ENCODE data around the gene ACADVL.

DNA sequence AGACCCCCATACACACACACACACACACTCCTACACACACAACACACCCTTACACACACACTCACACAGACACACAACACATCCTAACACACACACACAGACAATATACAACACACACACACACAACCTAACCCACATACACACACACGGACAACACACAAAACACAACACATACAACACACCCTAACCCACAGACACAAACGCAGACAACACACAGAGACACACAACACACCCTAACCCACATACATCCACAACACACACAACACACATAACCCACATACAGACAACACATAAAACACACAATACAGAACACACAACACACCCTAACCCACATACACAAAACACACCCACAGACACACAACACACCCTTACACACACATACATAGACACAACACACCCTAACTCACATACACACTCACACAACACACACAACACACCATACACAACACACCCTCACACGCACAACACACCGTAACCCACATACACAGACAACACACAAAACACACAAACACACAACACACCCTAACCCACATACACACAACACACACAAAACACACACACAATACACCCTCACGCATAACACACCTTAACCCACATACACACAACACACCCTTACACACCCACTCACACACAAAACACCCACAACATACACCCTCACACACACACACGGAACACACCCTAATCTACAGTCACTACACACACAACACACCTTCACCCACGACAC is 45.0 kb upstream of the ACADVL start:
- TF ChIP-seq, protein P1, sequence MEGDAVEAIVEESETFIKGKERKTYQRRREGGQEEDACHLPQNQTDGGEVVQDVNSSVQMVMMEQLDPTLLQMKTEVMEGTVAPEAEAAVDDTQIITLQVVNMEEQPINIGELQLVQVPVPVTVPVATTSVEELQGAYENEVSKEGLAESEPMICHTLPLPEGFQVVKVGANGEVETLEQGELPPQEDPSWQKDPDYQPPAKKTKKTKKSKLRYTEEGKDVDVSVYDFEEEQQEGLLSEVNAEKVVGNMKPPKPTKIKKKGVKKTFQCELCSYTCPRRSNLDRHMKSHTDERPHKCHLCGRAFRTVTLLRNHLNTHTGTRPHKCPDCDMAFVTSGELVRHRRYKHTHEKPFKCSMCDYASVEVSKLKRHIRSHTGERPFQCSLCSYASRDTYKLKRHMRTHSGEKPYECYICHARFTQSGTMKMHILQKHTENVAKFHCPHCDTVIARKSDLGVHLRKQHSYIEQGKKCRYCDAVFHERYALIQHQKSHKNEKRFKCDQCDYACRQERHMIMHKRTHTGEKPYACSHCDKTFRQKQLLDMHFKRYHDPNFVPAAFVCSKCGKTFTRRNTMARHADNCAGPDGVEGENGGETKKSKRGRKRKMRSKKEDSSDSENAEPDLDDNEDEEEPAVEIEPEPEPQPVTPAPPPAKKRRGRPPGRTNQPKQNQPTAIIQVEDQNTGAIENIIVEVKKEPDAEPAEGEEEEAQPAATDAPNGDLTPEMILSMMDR (IDR thresholded peaks at IDR 0.05 in 8 of 11, conservative IDR thresholded peaks at IDR 0.05 in 3 of 11) = no peak
- TF ChIP-seq POLR2A (IDR thresholded peaks at IDR 0.05) = no peak
